Skeletal muscle tissue (tissue), 4 donors: ENCODE measurements around the gene TTC27. TPM values are rescaled to one million over a fixed set of nuclear protein-coding genes. Genes with fewer than 3 reads are reported as not detected.
"Not testable (repeated sequence)": the region's sequence is repeated elsewhere in the genome, so short reads cannot be mapped to it uniquely, and the experiment has no call there.

Source experiments
- H3K27ac ChIP-seq: one replicate; pipeline ENCODE4 v1.7.0; 2013; ENCODE audit warnings: mild to moderate bottlenecking, low read depth, low read length, inconsistent platforms
- H3K27me3 ChIP-seq, 3 donors: one replicate each; pipeline ENCODE4 v1.7.0; 2013; ENCODE audit warnings: low read length in 3 of 3; ENCODE audit not compliant: control insufficient read depth in 3 of 3, insufficient read depth in 3 of 3
- H3K36me3 ChIP-seq, 3 donors: one replicate each; pipeline ENCODE4 v1.7.0; 2013; ENCODE audit warnings: low read length in 3 of 3; ENCODE audit not compliant: control insufficient read depth in 3 of 3, insufficient read depth in 3 of 3
- H3K4me1 ChIP-seq, 3 donors: one replicate each; pipeline ENCODE4 v1.7.0; 2013; ENCODE audit warnings: low read length in 3 of 3, mild to moderate bottlenecking in 3 of 3; ENCODE audit not compliant: control insufficient read depth in 3 of 3, insufficient read depth in 3 of 3
- H3K4me3 ChIP-seq, 3 donors: one replicate each; pipeline ENCODE4 v1.7.0; 2013; ENCODE audit warnings: low read length in 3 of 3
- H3K9ac ChIP-seq, 3 donors: one replicate each; pipeline ENCODE4 v1.7.0; 2013; ENCODE audit warnings: low read length in 3 of 3, mild to moderate bottlenecking in 3 of 3, moderate library complexity in 2 of 3, low read depth in 1 of 3
- H3K9me3 ChIP-seq, 3 donors: one replicate each; pipeline ENCODE4 v1.7.0; 2013; ENCODE audit warnings: low read length in 3 of 3; ENCODE audit not compliant: control insufficient read depth in 3 of 3
- total RNA-seq: library from RNA; depleted of rRNA; stranded (reverse); fragments of >200 nt; gene quantifications from one replicate; pipeline ENCODE4 v1.2.3, GENCODE V29; 2014
- donor health status: Osteomylitis.

The TTC27 gene
- total RNA-seq, 1 donor from 2014 or later: 23.5 TPM

GRCh38 chr2:32745675-32746074, 117.8 kb downstream of the TTC27 start:
- Histone ChIP-seq H3K9ac (no peak overlapping the region), H3K4me1 (peaks cover 3 to 9% (median 8%) of the 10 kb centered on the region in 3 donors), H3K27me3 (no peaks in the 10 kb centered on the region), H3K4me3 (no peak overlapping the region), H3K9me3 (peaks cover 0 to 2% (median 0%) of the 10 kb centered on the region in 3 donors), H3K36me3 (peaks cover 0 to 11% (median 0%) of the 10 kb centered on the region in 3 donors), H3K27ac (no peak overlapping the region)

- peaks cover 3 to 9% (median 8%) of the 10 kb centered on the region in 3 donors for H3K4me1 ChIP-seq
- H3K36me3 ChIP-seq: peaks cover 0 to 11% (median 0%) of the 10 kb centered on the region in 3 donors
- peaks cover 0 to 2% (median 0%) of the 10 kb centered on the region in 3 donors for H3K9me3 ChIP-seq
- no peak overlapping the region for H3K4me3 ChIP-seq
- H3K27me3 ChIP-seq: no peaks in the 10 kb centered on the region
- no peak overlapping the region for H3K9ac ChIP-seq
- no peak overlapping the region for H3K27ac ChIP-seq
Observed at GRCh38 chr2:32746669-32747068, 118.8 kb downstream of the TTC27 start.

GRCh38 chr2:32748158-32748557, 120.3 kb downstream of the TTC27 start:
- Histone ChIP-seq H3K4me3 (no peak overlapping the region), H3K9me3 (peaks cover 0 to 2% (median 0%) of the 10 kb centered on the region in 3 donors), H3K9ac (no peak overlapping the region), H3K27ac (no peak overlapping the region), H3K4me1 (peaks cover 3 to 9% (median 8%) of the 10 kb centered on the region in 3 donors), H3K36me3 (peaks cover 0 to 11% (median 0%) of the 10 kb centered on the region in 3 donors), H3K27me3 (no peaks in the 10 kb centered on the region)

GRCh38 chr2:32750880-32751279, 123.0 kb downstream of the TTC27 start:
- Histone ChIP-seq H3K27ac (no peak overlapping the region), H3K36me3 (peaks cover 0 to 11% (median 0%) of the 10 kb centered on the region in 3 donors), H3K27me3 (no peaks in the 10 kb centered on the region), H3K9ac (no peak overlapping the region), H3K4me3 (no peak overlapping the region), H3K4me1 (peaks cover 0 to 2% (median under 1%) of the 10 kb centered on the region in 3 donors), H3K9me3 (peaks cover 0 to 2% (median 0%) of the 10 kb centered on the region in 3 donors)

GRCh38 chr2:32752205-32752604, 124.4 kb downstream of the TTC27 start:
- H3K27ac ChIP-seq: no peak overlapping the region
- H3K27me3 ChIP-seq: no peaks in the 10 kb centered on the region
- peaks cover 0 to 11% (median 0%) of the 10 kb centered on the region in 3 donors for H3K36me3 ChIP-seq
- H3K9ac ChIP-seq: no peak overlapping the region
- H3K4me1 ChIP-seq: no peaks in the 10 kb centered on the region
- peaks cover 0 to 2% (median 0%) of the 10 kb centered on the region in 3 donors for H3K9me3 ChIP-seq
- H3K4me3 ChIP-seq: no peak overlapping the region

- H3K27ac ChIP-seq: no peak overlapping the region
- H3K9ac ChIP-seq: no peak overlapping the region
- no peaks in the 10 kb centered on the region for H3K9me3 ChIP-seq
- H3K4me3 ChIP-seq: no peak overlapping the region
- no peaks in the 10 kb centered on the region for H3K27me3 ChIP-seq
- H3K36me3 ChIP-seq: peaks cover 0 to 11% (median 0%) of the 10 kb centered on the region in 3 donors
- H3K4me1 ChIP-seq: no peaks in the 10 kb centered on the region
Observed at GRCh38 chr2:32752952-32753351, 125.1 kb downstream of the TTC27 start.

- H3K9me3 ChIP-seq, H3K9ac ChIP-seq, H3K4me1 ChIP-seq, H3K36me3 ChIP-seq, H3K4me3 ChIP-seq, H3K27ac ChIP-seq, H3K27me3 ChIP-seq: not testable (repeated sequence)
Observed at GRCh38 chr2:32754676-32755075, 126.8 kb downstream of the TTC27 start.

- Histone ChIP-seq H3K4me1 (no peaks in the 10 kb centered on the region), H3K9ac (no peak overlapping the region), H3K4me3 (no peak overlapping the region), H3K36me3 (peaks cover 0 to 8% (median 3%) of the 10 kb centered on the region in 3 donors), H3K9me3 (no peaks in the 10 kb centered on the region), H3K27me3 (no peaks in the 10 kb centered on the region), H3K27ac (no peak overlapping the region)
Observed at GRCh38 chr2:32755666-32756065, 127.8 kb downstream of the TTC27 start.

GRCh38 chr2:32756074-32756727, 128.4 kb downstream of the TTC27 start:
- Histone ChIP-seq H3K4me3 (no peak overlapping the region), H3K27me3 (no peaks in the 10 kb centered on the region), H3K9me3 (no peaks in the 10 kb centered on the region), H3K27ac (no peak overlapping the region), H3K4me1 (no peaks in the 10 kb centered on the region), H3K36me3 (peaks cover 0 to 12% (median 3%) of the 10 kb centered on the region in 3 donors), H3K9ac (no peak overlapping the region)

GRCh38 chr2:32758232-32758631, 130.4 kb downstream of the TTC27 start:
- no peaks in the 10 kb centered on the region for H3K27me3 ChIP-seq
- H3K4me3 ChIP-seq: no peak overlapping the region
- no peak overlapping the region for H3K9ac ChIP-seq
- peaks cover 0 to 14% (median 3%) of the 10 kb centered on the region in 3 donors for H3K36me3 ChIP-seq
- no peaks in the 10 kb centered on the region for H3K4me1 ChIP-seq
- H3K9me3 ChIP-seq: no peaks in the 10 kb centered on the region
- H3K27ac ChIP-seq: no peak overlapping the region
